Activated B cell treated with CpG ODN at 0.5 μM for 24 hours (primary cell): Measurements from ENCODE around the gene QSOX2. TPM values are rescaled to one million over a fixed set of nuclear protein-coding genes. Genes with fewer than 3 reads are reported as not detected.

Experiments
- ATAC-seq: fragments of 200-7000 bp; cut with Tn5 transposase; one replicate; pipeline ENCODE4 v1.10.0; 2021; ENCODE audit warnings: low read depth, mild to moderate bottlenecking, moderate library complexity
- CTCF ChIA-PET: fragments of 350-600 bp; sonication (Branson Sonifier 250); formaldehyde crosslinking; loops from one replicate; lab custom pipeline; 2021; ENCODE audit warnings: antibody characterized with exemption; lab: Charles Lee
- POLR2A ChIA-PET: fragments of 350-600 bp; sonication (Branson Sonifier 250); formaldehyde crosslinking; loops from one replicate; lab custom pipeline; 2021; ENCODE audit warnings: antibody characterized with exemption; lab: Charles Lee
- DNase-seq: peaks from one replicate; pipeline ENCODE4 v3.0.0; 2022
- H3K27ac Mint-ChIP-seq: one replicate; pipeline ENCODE4 v1.8.0; 2020; ENCODE audit warnings: mixed read lengths
- H3K27me3 Mint-ChIP-seq: one replicate; pipeline ENCODE4 v1.8.0; 2021; ENCODE audit warnings: mixed read lengths
- H3K36me3 Mint-ChIP-seq: one replicate; pipeline ENCODE4 v1.8.0; 2021; ENCODE audit warnings: low read depth, mixed read lengths
- H3K4me1 Mint-ChIP-seq: one replicate; pipeline ENCODE4 v1.8.0; 2021; ENCODE audit warnings: mixed read lengths
- H3K4me3 Mint-ChIP-seq: one replicate; pipeline ENCODE4 v1.8.0; 2020; ENCODE audit warnings: mild to moderate bottlenecking, mixed read lengths
- H3K9me3 Mint-ChIP-seq: one replicate; pipeline ENCODE4 v1.8.0; 2020; ENCODE audit warnings: mixed read lengths
- CTCF ChIP-seq: fragments of 200-600 bp; IDR thresholded peaks from one replicate; pipeline ENCODE4 v1.8.0; 2022; ENCODE audit warnings: antibody characterized with exemption, mild to moderate bottlenecking
- intact Hi-C: fragments of 100-400 bp; cut with micrococcal nuclease; formaldehyde crosslinking; loops from one replicate; pipeline ENCODE4 v1.15.1; 2024
- total RNA-seq: library from RNA; stranded (reverse); gene quantifications from 2 replicates; pipeline ENCODE4 v1.2.3, GENCODE V29; 2022

The QSOX2 gene
- total RNA-seq, 1 donor from 2014 or later, result 49.1 TPM

- intact Hi-C loops, result no loop called here
- Mint-ChIP-seq H3K27ac (no peak overlapping the region), H3K9me3 (no peaks in the 10 kb centered on the region), H3K4me3 (no peak overlapping the region), H3K27me3 (peaks cover 2% of the 10 kb centered on the region), H3K36me3 (no peaks in the 10 kb centered on the region), H3K4me1 (no peaks in the 10 kb centered on the region)
- no peak for DNase-seq
- no peak for TF ChIP-seq CTCF
- ChIA-PET POLR2A (no interaction called here), CTCF (interaction anchor here (1.5 kb wide), 1 partner anchor 23 kb away, joined by 3 read pairs; no protein-coding TSS in a partner anchor)
- ATAC-seq, result no peak
Measured at GRCh38 chr9:136260936-136261472, 15.4 kb upstream of the QSOX2 start.

- no peaks in the 10 kb centered on the region for H3K36me3 Mint-ChIP-seq
- intact Hi-C loops, result no loop called here
- no peak overlapping the region for H3K27ac Mint-ChIP-seq
- TF ChIP-seq CTCF, result no peak
- peaks cover 2% of the 10 kb centered on the region for H3K27me3 Mint-ChIP-seq
- ChIA-PET CTCF (interaction anchor here (1.5 kb wide), 1 partner anchor 23 kb away, joined by 3 read pairs; no protein-coding TSS in a partner anchor), POLR2A (no interaction called here)
- DNase-seq (no peak), ATAC-seq (no peak)
- H3K4me3 Mint-ChIP-seq, result no peak overlapping the region
- H3K4me1 Mint-ChIP-seq, result no peaks in the 10 kb centered on the region
- no peaks in the 10 kb centered on the region for H3K9me3 Mint-ChIP-seq
Measured at GRCh38 chr9:136260521-136260920, 14.9 kb upstream of the QSOX2 start.

- Mint-ChIP-seq H3K4me1 (no peaks in the 10 kb centered on the region), H3K36me3 (no peaks in the 10 kb centered on the region), H3K27me3 (peaks cover 2% of the 10 kb centered on the region), H3K9me3 (no peaks in the 10 kb centered on the region), H3K27ac (no peak overlapping the region), H3K4me3 (no peak overlapping the region)
- intact Hi-C loops, result no loop called here
- POLR2A ChIA-PET, result no interaction called here
- CTCF ChIA-PET, result interaction anchor here (1.5 kb wide), 1 partner anchor 24 kb away, joined by 3 read pairs; no protein-coding TSS in a partner anchor
- DNase-seq (no peak), ATAC-seq (no peak)
- TF ChIP-seq CTCF, result no peak
Measured at GRCh38 chr9:136259836-136260235, 14.2 kb upstream of the QSOX2 start.

GRCh38 chr9:136259517-136259813, 13.9 kb upstream of the QSOX2 start:
- Mint-ChIP-seq H3K9me3 (no peaks in the 10 kb centered on the region), H3K27me3 (peaks cover 2% of the 10 kb centered on the region), H3K4me3 (no peak overlapping the region), H3K36me3 (no peaks in the 10 kb centered on the region), H3K4me1 (no peaks in the 10 kb centered on the region), H3K27ac (no peak overlapping the region)
- ATAC-seq (no peak), DNase-seq (no peak)
- intact Hi-C loops, result no loop called here
- TF ChIP-seq CTCF, result no peak
- ChIA-PET POLR2A (no interaction called here), CTCF (no interaction called here)

GRCh38 chr9:136258786-136259516, 13.3 kb upstream of the QSOX2 start:
- no peak for TF ChIP-seq CTCF
- ChIA-PET CTCF (no interaction called here), POLR2A (no interaction called here)
- Mint-ChIP-seq H3K9me3 (no peaks in the 10 kb centered on the region), H3K4me3 (no peak overlapping the region), H3K27me3 (peaks cover 2% of the 10 kb centered on the region), H3K4me1 (no peaks in the 10 kb centered on the region), H3K27ac (no peak overlapping the region), H3K36me3 (no peaks in the 10 kb centered on the region)
- ATAC-seq (no peak), DNase-seq (no peak)
- intact Hi-C loops, result no loop called here
